ENCODE measurements around the gene GRB7. TPM values are rescaled to one million over a fixed set of nuclear protein-coding genes. Genes with fewer than 3 reads are reported as not detected.

GRB7 gene
- total and polyA plus RNA-seq, 9 of the 15 experiments (the other 6 are each of a cell fraction or from before 2014, with no cell fraction given) = 0.04 to 6.2 (median 2.2) TPM

DNA sequence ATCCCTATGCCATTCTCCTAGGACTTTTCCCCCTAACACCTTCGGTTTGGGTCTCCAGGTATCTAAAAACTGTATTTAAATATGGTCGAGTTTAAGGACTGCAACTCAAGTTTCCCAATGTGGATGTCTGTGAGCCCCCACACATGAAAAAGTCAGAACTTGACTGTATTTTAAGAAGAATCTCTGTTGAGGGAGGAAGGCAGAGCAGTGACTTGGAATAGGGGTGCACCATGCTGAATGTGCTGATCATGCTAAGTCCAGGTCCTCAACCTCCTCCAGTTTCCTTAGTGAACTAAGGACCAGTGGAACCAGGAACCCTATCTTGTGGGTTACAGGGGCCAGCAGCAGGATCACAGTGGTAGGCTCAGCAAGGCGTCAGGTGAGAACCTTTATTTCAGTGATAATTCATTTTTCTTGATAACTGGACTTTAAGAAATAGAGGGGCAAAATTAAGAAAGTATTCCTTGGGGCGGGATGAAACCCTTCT is 19.5 kb downstream of the GRB7 start:
- CTCF ChIA-PET (ENCODE audit: low intra/inter-chr PET ratio) = interaction anchor here (6.1 kb wide), 1 partner anchor 135 kb away, joined by 118 read pairs; no protein-coding TSS in a partner anchor
- 9% methylated on average over 4 of the region's 4 CpGs for WGBS (ENCODE audit: insufficient coverage, low coverage, missing lambda C conversion rate)
- Histone ChIP-seq H3K9ac (ENCODE audit: insufficient read depth in 1 of 2, low read depth in 2 of 2, low read length in 2 of 2) (no peak overlapping the region), H3K9me3 (replicated peaks; ENCODE audit: control insufficient read depth, insufficient read depth, low read depth, low read length) (no peaks in the 10 kb centered on the region), H3K4me3 (no peak overlapping the region), H3K27me3 (ENCODE audit: control insufficient read depth in 2 of 2, insufficient read depth in 2 of 2, low read length in 2 of 2) (peaks cover 11 to 20% of the 10 kb centered on the region in 2 experiments; a peak in 3 of 5 replicates), H4K20me1 (replicated peaks; ENCODE audit: control insufficient read depth, insufficient read depth, low read length) (no peaks in the 10 kb centered on the region), H2AFZ (ENCODE audit: low read depth, low read length) (0 out of 2 replicates have a peak overlapping the region, but pooled peaks have one; percentile 23), H3K36me3 (ENCODE audit: control insufficient read depth, insufficient read depth, low read length) (no peaks in the 10 kb centered on the region), H3K9me1 (ENCODE audit: control insufficient read depth, insufficient read depth, low read length) (no peaks in the 10 kb centered on the region), H3K79me2 (ENCODE audit: control insufficient read depth, insufficient read depth, low read length) (no peaks in the 10 kb centered on the region), H3K27ac (ENCODE audit: extremely low read depth, low read depth, low read length) (no peak overlapping the region), H3K4me2 (ENCODE audit: insufficient read depth, low read length) (no peak overlapping the region), H3K4me1 (replicated peaks in 1 of 2; ENCODE audit: control insufficient read depth in 2 of 2, insufficient read depth in 2 of 2, low read length in 2 of 2) (peaks cover 7 to 30% of the 10 kb centered on the region in 2 experiments; a peak in 4 of 5 replicates)
- ATAC-seq (no peak), DNase-seq (ENCODE audit: extremely low read depth in 1 of 4, low spot score in 3 of 4) (no peak), FAIRE-seq (no peak)
- BruUV-seq (replicated peaks) = no TSS peak
- intact Hi-C loops (cut with micrococcal nuclease) (no loop called here), in situ Hi-C loops (cut with MboI) (loop anchor here (5.0 kb wide), 1 partner anchor 135 kb away; no protein-coding TSS in a partner anchor)
- POLR2A ChIA-PET = interaction anchor here (1.0 kb wide), 1 partner anchor 77 kb away, joined by 3 read pairs; no protein-coding TSS in a partner anchor
- TF ChIP-seq ZBTB8A (IDR thresholded peaks at IDR 0.05; ENCODE audit: partially characterized antibody) (no peak), ELF2 (CRISPR knock-in tag; IDR thresholded peaks at IDR 0.05) (no peak), MTF1 (CRISPR knock-in tag; IDR thresholded peaks at IDR 0.05; ENCODE audit: borderline replicate concordance) (no peak), TCFL5 (CRISPR knock-in tag; conservative IDR thresholded peaks at IDR 0.05) (no peak), E2F8 (IDR thresholded peaks at IDR 0.05; ENCODE audit: low read depth, partially characterized antibody) (no peak), TFAM (CRISPR knock-in tag; conservative IDR thresholded peaks at IDR 0.05) (no peak), SUPT5H (IDR thresholded peaks at IDR 0.05) (no peak)
- TF ChIP-seq, protein P1, sequence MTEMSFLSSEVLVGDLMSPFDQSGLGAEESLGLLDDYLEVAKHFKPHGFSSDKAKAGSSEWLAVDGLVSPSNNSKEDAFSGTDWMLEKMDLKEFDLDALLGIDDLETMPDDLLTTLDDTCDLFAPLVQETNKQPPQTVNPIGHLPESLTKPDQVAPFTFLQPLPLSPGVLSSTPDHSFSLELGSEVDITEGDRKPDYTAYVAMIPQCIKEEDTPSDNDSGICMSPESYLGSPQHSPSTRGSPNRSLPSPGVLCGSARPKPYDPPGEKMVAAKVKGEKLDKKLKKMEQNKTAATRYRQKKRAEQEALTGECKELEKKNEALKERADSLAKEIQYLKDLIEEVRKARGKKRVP (CRISPR knock-in tag; IDR thresholded peaks at IDR 0.05) = no peak

All from K562 (cell line).